Heart right ventricle (tissue), 16 donors: ENCODE results near the gene ATP6V1G1. TPM values are rescaled to one million over a fixed set of nuclear protein-coding genes. Genes with fewer than 3 reads are reported as not detected.

Source experiments
- ATAC-seq, 8 donors: fragments of 200-7000 bp; cut with Tn5 transposase; one replicate each; pipeline ENCODE4 v1.9.1; 2020; ENCODE audit warnings: mild to moderate bottlenecking in 8 of 8, moderate library complexity in 8 of 8, moderate number of reproducible peaks in 1 of 8
- DNase-seq, 2 donors: peaks; one replicate each; pipeline ENCODE4 v3.0.0-alpha.2; 2020
- H3K27ac ChIP-seq, 10 donors: fragments of 200-600 bp; sonication (generic) in 2 of 10; one replicate each; pipeline versions ENCODE4 v1.5.0 to v1.8.0; 2020 to 2022; ENCODE audit warnings: mild to moderate bottlenecking in 3 of 10
- H3K27me3 ChIP-seq, 7 donors: fragments of 200-600 bp; one replicate each; pipeline ENCODE4 v1.8.0; 2021 to 2022; ENCODE audit warnings: mild to moderate bottlenecking in 2 of 7
- H3K36me3 ChIP-seq, 9 donors: fragments of 200-600 bp; sonication (generic) in 1 of 9; one replicate each; pipeline versions ENCODE4 v1.5.0 to v1.8.0; 2020 to 2022; ENCODE audit warnings: mild to moderate bottlenecking in 2 of 9
- H3K4me1 ChIP-seq, 9 donors: fragments of 200-600 bp; sonication (generic) in 1 of 9; one replicate each; pipeline versions ENCODE4 v1.5.0 to v1.8.0; 2020 to 2022; ENCODE audit warnings: mild to moderate bottlenecking in 4 of 9
- H3K4me3 ChIP-seq, 10 donors: fragments of 200-600 bp; sonication (generic) in 2 of 10; one replicate each; pipeline versions ENCODE4 v1.5.0 to v1.8.0; 2020 to 2022; ENCODE audit warnings: mild to moderate bottlenecking in 7 of 10, moderate library complexity in 2 of 10
- H3K9me3 ChIP-seq, 11 donors: fragments of 200-600 bp in 10 of 11; sonication (generic) in 2 of 11; one replicate each; pipeline versions ENCODE4 v1.5.0 to v1.8.0; 2013 to 2022; ENCODE audit warnings: mild to moderate bottlenecking in 2 of 11, control low read depth in 1 of 11, moderate library complexity in 1 of 11
- CTCF ChIP-seq, 9 donors: fragments of 200-600 bp; sonication (generic) in 2 of 9; IDR thresholded peaks; one replicate each; pipeline versions ENCODE4 v1.5.0 to v1.8.0; 2021 to 2022; ENCODE audit warnings: antibody characterized with exemption in 9 of 9, mild to moderate bottlenecking in 5 of 9, moderate library complexity in 1 of 9
- WGBS, 2 donors: extraction: QIAGEN DNeasy Blood & Tissue Kit; methylation state at CpG; one replicate each; pipeline ENCODE4 v1.1.7; 2013; ENCODE audit warnings: inconsistent platforms in 1 of 2; 5-methylcytosine and 5-hydroxymethylcytosine counted together
- intact Hi-C, 10 donors: fragments of 100-400 bp; cut with DNase I; formaldehyde crosslinking; loops; one replicate each; pipeline versions ENCODE4 v1.11.1 to v1.14.2; 2022
- polyA plus RNA-seq, 2 donors: library from polyadenylated mRNA; stranded (reverse); fragments of 200-250 nt; gene quantifications; one replicate each; pipeline ENCODE4 v1.2.3, GENCODE V29; 2013
- total RNA-seq, 10 donors: library from RNA; stranded (reverse); fragmentation: NEBNext Ultra II Directional in 3 of 10; extraction: Animal tissue kit (Norgen Biotek cat#: 25700) in 3 of 10; gene quantifications; one replicate each; pipeline versions ENCODE4 v1.2.1 to v1.2.4, GENCODE V29; 2021 to 2023
- donor health status: Arrhythmogenic right ventricular cardiomyopathy.
- donor health status: ischemic (EF 13 %, LVEDD 7.1; RV severe dilation, severe dysfunction).
- donor health status: healthy with polysubstance abuse.
- donor health status: DM: no; HTN: yes; CAD: no.
- donor health status: DM: no; HTN: no; CAD: no.
- donor health status: ischemic (EF 25% LVEDD 6.9; RV normal size, moderate dysfunction).
- donor health status: ischemic (EF 25% LVEDD 5.7; RV mildly dilated, moderate dysfunction).
- donor health status: healthy.
- donor health status: DM: yes; HTN: yes; CAD: no.
- donor health status: Ischemic cardiomyopathy.
- donor health status: ischemic (EF 35%, LVEDD 5.7; RV mildly dilated, moderate dysfunction).
- donor health status: nonischemic (EF 11% LVEDD 7.7; RV severe dilation, severe dysfunction).
- donor health status: DM: yes; HTN: yes; CAD: no.
- donor health status: PGD.
- donor health status: ischemic (EF 29% LVEDD 5.4; RV normal size, mild dysfunction).
- donor health status: nonischemic (EF 23%, LVEDD 6.1; RV moderate dilation, normal function).

Gene ATP6V1G1
- total and polyA plus RNA-seq, 12 donors, result 53.1 to 115 (median 64.7) TPM

GRCh38 chr9:114606597-114607207 lies 19.1 kb downstream of the ATP6V1G1 start:
- intact Hi-C loops, result no loop called here

GRCh38 chr9:114607671-114608524 lies 20.3 kb downstream of the ATP6V1G1 start:
- Histone ChIP-seq H3K27ac (no peak overlapping the region), H3K36me3 (no peaks in the 10 kb centered on the region), H3K27me3 (no peaks in the 10 kb centered on the region), H3K9me3 (no peaks in the 10 kb centered on the region), H3K4me3 (no peak overlapping the region), H3K4me1 (peaks cover 0 to 37% (median 25%) of the 10 kb centered on the region in 9 donors)
- DNase-seq (no peak), ATAC-seq (no peak)
- WGBS, 2 donors, result 90 to 96% methylated on average over 6 of the region's 6 CpGs
- no peak for TF ChIP-seq CTCF (IDR thresholded peaks at IDR 0.05)
- intact Hi-C loops, result no loop called here

More at GRCh38 chr9:114606597-114607207, 19.1 kb downstream of the ATP6V1G1 start:
- H3K4me3 ChIP-seq, result no peak overlapping the region
- H3K27ac ChIP-seq, result no peak overlapping the region
- peaks cover 0 to 8% (median 2%) of the 10 kb centered on the region in 11 donors for H3K9me3 ChIP-seq
- no peak for TF ChIP-seq CTCF (IDR thresholded peaks at IDR 0.05)
- ATAC-seq (peak in 4 of 8 donors; percentile 56 to 62 (median 60)), DNase-seq (peak in 1 of 2 donors; percentile 51)
- peaks cover 0 to 4% (median 0%) of the 10 kb centered on the region in 9 donors for H3K36me3 ChIP-seq
- H3K4me1 ChIP-seq, result peaks cover 0 to 25% (median 13%) of the 10 kb centered on the region in 9 donors
- no peaks in the 10 kb centered on the region for H3K27me3 ChIP-seq

DNA sequence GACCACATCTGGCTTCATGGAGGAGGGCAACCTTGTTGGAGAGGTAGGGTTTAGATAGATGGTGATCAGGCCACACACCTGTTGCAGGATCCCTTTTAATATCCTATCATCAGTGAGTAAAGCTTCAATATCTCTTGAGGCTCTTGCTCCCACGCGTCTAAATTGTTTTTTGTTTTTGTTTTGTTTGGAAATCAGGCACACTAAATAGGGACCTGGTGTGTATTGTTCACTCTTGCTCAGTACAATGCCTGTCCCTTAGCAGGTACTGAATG lies 20.9 kb downstream of the ATP6V1G1 start:
- H3K4me3 ChIP-seq, result no peak overlapping the region
- H3K27ac ChIP-seq, result no peak overlapping the region
- 90 to 93% methylated on average over 2 of the region's 2 CpGs for WGBS, 2 donors
- H3K9me3 ChIP-seq, result no peaks in the 10 kb centered on the region
- no peak for TF ChIP-seq CTCF (IDR thresholded peaks at IDR 0.05)
- H3K4me1 ChIP-seq, result peaks cover 0 to 40% (median 27%) of the 10 kb centered on the region in 9 donors
- no peaks in the 10 kb centered on the region for H3K36me3 ChIP-seq
- no peaks in the 10 kb centered on the region for H3K27me3 ChIP-seq
- DNase-seq (no peak), ATAC-seq (no peak)
- intact Hi-C loops, result no loop called here

DNA sequence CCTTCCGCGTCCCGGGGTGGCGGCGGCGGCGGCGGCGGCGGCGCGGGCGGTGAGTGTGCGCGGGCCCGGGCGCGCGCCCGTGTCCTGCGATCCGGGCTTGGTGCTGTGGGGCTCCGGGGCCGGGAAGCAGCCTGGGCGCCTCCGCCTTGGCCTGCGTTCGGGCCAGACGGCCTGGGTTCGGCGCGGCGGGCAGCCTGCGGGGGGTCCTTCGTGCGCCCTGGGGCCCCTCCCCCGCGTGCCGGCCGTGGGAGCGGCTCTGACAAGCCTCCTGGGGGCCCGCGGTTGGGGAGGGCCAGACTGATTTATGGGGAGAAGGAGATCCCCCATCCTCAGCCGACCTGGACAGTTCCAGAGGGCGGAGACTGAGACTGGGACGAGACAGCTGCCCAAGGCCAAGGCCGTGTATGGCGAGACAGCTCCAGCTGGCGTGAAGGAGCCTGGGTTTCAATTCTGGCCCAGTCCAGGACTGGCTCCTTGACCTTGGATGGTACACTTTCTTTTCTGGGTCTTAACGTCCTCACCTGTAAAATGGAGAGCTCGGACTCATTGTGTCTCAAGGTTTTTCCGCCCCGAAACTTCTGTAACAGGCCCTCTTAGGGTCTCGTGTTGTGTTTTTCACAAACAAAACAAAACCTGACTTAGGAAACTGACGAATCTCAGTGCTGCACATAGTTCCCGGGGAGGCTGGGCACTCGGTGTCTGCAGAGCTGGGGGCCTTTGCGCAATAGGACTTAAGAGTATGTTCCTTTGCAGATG lies 24.1 kb downstream of the ATP6V1G1 start:
- WGBS, 2 donors, result 7 to 14% methylated on average over 44 to 58 of the region's 58 CpGs
- no peaks in the 10 kb centered on the region for H3K9me3 ChIP-seq
- H3K27me3 ChIP-seq, result no peaks in the 10 kb centered on the region
- intact Hi-C loops, result no loop called here
- peaks cover 0 to 39% (median 20%) of the 10 kb centered on the region in 9 donors for H3K4me1 ChIP-seq
- no peak for TF ChIP-seq CTCF (IDR thresholded peaks at IDR 0.05)
- H3K4me3 ChIP-seq, result peak overlapping the region; percentile 55 to 82 (median 71)
- peak overlapping the region; percentile 56 to 94 (median 76) for H3K27ac ChIP-seq
- DNase-seq (peak; percentile 47 to 50), ATAC-seq (peak; percentile 70 to 85 (median 78))
- H3K36me3 ChIP-seq, result no peaks in the 10 kb centered on the region
